SH-SY5Y (cell line): ENCODE results near the gene SELL.

Experiments used
- GATA2 ChIP-seq: IDR thresholded peaks from 2 replicates; pipeline ENCODE4 v1.6.1; 2011; ENCODE audit warnings: mild to moderate bottlenecking, low read depth, low read length
- GATA3 ChIP-seq: IDR thresholded peaks from 2 replicates; pipeline ENCODE4 v1.6.1; 2011; ENCODE audit warnings: low read depth, mild to moderate bottlenecking, low read length, moderate library complexity

- TF ChIP-seq GATA2 (no peak), GATA3 (no peak)
Observed at GRCh38 chr1:169731446-169731845, 20.0 kb upstream of the SELL start.
